Activated T-cell treated with anti-CD3 and anti-CD28 coated beads, Interleukin-2, amount 50 U/mL, for 1 hour (primary cell): ENCODE results near the gene TPD52L2.
"Not testable (repeated sequence)": the region's sequence is repeated elsewhere in the genome, so short reads cannot be mapped to it uniquely, and the experiment has no call there.

Source experiments
- DNase-seq: peaks from one replicate; pipeline ENCODE4 v3.0.0-alpha.2; 2020

The TPD52L2 gene

GRCh38 chr20:63836458-63837344 lies 28.4 kb upstream of the TPD52L2 start:
- DNase-seq, result no peak

GRCh38 chr20:63837479-63837878 lies 27.6 kb upstream of the TPD52L2 start:
- DNase-seq, result no peak

GRCh38 chr20:63839620-63840019 lies 25.4 kb upstream of the TPD52L2 start:
- no peak for DNase-seq

GRCh38 chr20:63840405-63840828 lies 24.7 kb upstream of the TPD52L2 start:
- no peak for DNase-seq

- DNase-seq, result no peak
These were observed 22.8 kb upstream of the TPD52L2 start for GRCh38 chr20:63842258-63842657.

GRCh38 chr20:63843222-63843621 lies 21.8 kb upstream of the TPD52L2 start:
- no peak for DNase-seq

- no peak for DNase-seq
These were observed 21.3 kb upstream of the TPD52L2 start for GRCh38 chr20:63843778-63844177.

- DNase-seq, result no peak
These were observed 20.5 kb upstream of the TPD52L2 start for GRCh38 chr20:63844511-63844991.

- no peak for DNase-seq
These were observed 18.8 kb upstream of the TPD52L2 start for GRCh38 chr20:63846128-63846771.

- DNase-seq, result no peak
These were observed 18.2 kb upstream of the TPD52L2 start for GRCh38 chr20:63846888-63847236.

GRCh38 chr20:63847237-63848002 lies 17.6 kb upstream of the TPD52L2 start:
- no peak for DNase-seq

- no peak for DNase-seq
These were observed 16.8 kb upstream of the TPD52L2 start for GRCh38 chr20:63848003-63848911.

GRCh38 chr20:63850689-63851547 lies 14.2 kb upstream of the TPD52L2 start:
- no peak for DNase-seq

GRCh38 chr20:63851548-63851943 lies 13.5 kb upstream of the TPD52L2 start:
- DNase-seq, result not testable (repeated sequence)

- DNase-seq, result not testable (repeated sequence)
These were observed 11.4 kb upstream of the TPD52L2 start for GRCh38 chr20:63853733-63854068.

- no peak for DNase-seq
These were observed 10.9 kb upstream of the TPD52L2 start for GRCh38 chr20:63854069-63854765.

- no peak for DNase-seq
These were observed 10.2 kb upstream of the TPD52L2 start for GRCh38 chr20:63854766-63855362.

- DNase-seq, result no peak
These were observed 9.5 kb upstream of the TPD52L2 start for GRCh38 chr20:63855363-63856097.

GRCh38 chr20:63856098-63856511 lies 9.0 kb upstream of the TPD52L2 start:
- DNase-seq, result no peak
